ENCODE measurements around the gene KLK13. TPM values are rescaled to one million over a fixed set of nuclear protein-coding genes. Genes with fewer than 3 reads are reported as not detected.

The KLK13 gene
- total RNA-seq, 8 experiments from 2014 or later: 0.38 to 11.3 (median 1.5) TPM; not detected in 4

- ATAC-seq (replicated peaks in 6 of 8): no peak
- no peak overlapping the region for H3K4me3 ChIP-seq
- in situ Hi-C loops (cut with MboI; ENCODE audit: low pct_unique_long_range_greater_than_20kb in 2 of 9, low sequenced_read_pairs in 9 of 9, unreplicated experiment in 9 of 9): no loop called here
- H3K4me1 ChIP-seq (replicated peaks in 1 of 2): no peaks in the 10 kb centered on the region
- no peak overlapping the region for H3K27ac ChIP-seq
- WGBS, 10 experiments: 0 to 71% (median 52%) methylated on average over 1 to 7 of the region's 8 CpGs; no CpG with 5 or more reads in 3 of the 10 experiments
Measured at GRCh38 chr19:51006406-51006805, 58.5 kb downstream of the KLK13 start.

Other genes with a start within 250 kb of the KLK13 start
- 1 to 10 TPM in 1 of 8 experiments, under 1 TPM in 5, not detected in 2; 0.25 to 1.6 (median 0.44) TPM for gene KLK1, start 241.3 kb downstream of the KLK13 start, total RNA-seq
- under 1 TPM in 6 of 8 experiments, not detected in 2; 0.23 to 0.90 (median 0.36) TPM for gene KLK15, start 231.5 kb downstream of the KLK13 start, total RNA-seq
- 1 to 10 TPM in 3 of 8 experiments, under 1 TPM in 3, not detected in 2; 0.60 to 3.2 (median 1.2) TPM for gene KLK3, start 210.2 kb downstream of the KLK13 start, total RNA-seq
- 1 to 10 TPM in 3 of 8 experiments, under 1 TPM in 4, not detected in 1; 0.11 to 3.2 (median 0.81) TPM for gene KLK2, start 191.7 kb downstream of the KLK13 start, total RNA-seq
- gene KLK4, start 153.7 kb downstream of the KLK13 start, total RNA-seq: 1 to 10 TPM in 2 of 8 experiments, under 1 TPM in 4, not detected in 2; 0.38 to 1.5 (median 0.57) TPM
- under 1 TPM in 2 of 8 experiments, not detected in 6; 0.45 to 0.47 TPM for gene KLK5, start 112.1 kb downstream of the KLK13 start, total RNA-seq
- gene KLK6, start 95.5 kb downstream of the KLK13 start, total RNA-seq: under 1 TPM in 5 of 8 experiments, not detected in 3; 0.13 to 0.59 (median 0.21) TPM
- under 1 TPM in 1 of 8 experiments, not detected in 7; 0.13 TPM for gene KLK7, start 81.2 kb downstream of the KLK13 start, total RNA-seq
- gene KLK8, start 63.5 kb downstream of the KLK13 start, total RNA-seq: not detected
- gene KLK10, start 45.4 kb downstream of the KLK13 start, total RNA-seq: under 1 TPM; 0.14 to 0.81 (median 0.37) TPM
- 1 to 10 TPM in 1 of 8 experiments, under 1 TPM in 4, not detected in 3; 0.25 to 1.5 (median 0.46) TPM for gene KLK11, start 38.5 kb downstream of the KLK13 start, total RNA-seq
- under 1 TPM in 1 of 8 experiments, not detected in 7; 0.43 TPM for gene KLK12, start 30.1 kb downstream of the KLK13 start, total RNA-seq
- under 1 TPM in 5 of 8 experiments, not detected in 3; 0.16 to 0.85 (median 0.46) TPM for gene KLK14, start 17.8 kb upstream of the KLK13 start, total RNA-seq
- gene CTU1, start 43.3 kb upstream of the KLK13 start, total RNA-seq: 1 to 10 TPM; 1.7 to 4.0 (median 2.5) TPM
- gene SIGLEC9, start 59.8 kb upstream of the KLK13 start, total RNA-seq: under 1 TPM in 3 of 8 experiments, not detected in 5; 0.09 to 0.33 (median 0.21) TPM
- 1 to 10 TPM in 1 of 8 experiments, under 1 TPM in 2, not detected in 5; 0.20 to 1.2 (median 0.33) TPM for gene SIGLEC7, start 77.2 kb upstream of the KLK13 start, total RNA-seq
- 10 to 100 TPM in 1 of 8 experiments, 1 to 10 TPM in 2, under 1 TPM in 3, not detected in 2; 0.09 to 26.1 (median 2.7) TPM for gene CD33, start 160.0 kb upstream of the KLK13 start, total RNA-seq
- 1 to 10 TPM in 1 of 8 experiments, under 1 TPM in 1, not detected in 6; 0.20 to 1.1 TPM for gene SIGLECL1, start 186.0 kb upstream of the KLK13 start, total RNA-seq
- 10 to 100 TPM in 2 of 8 experiments, 1 to 10 TPM in 3, under 1 TPM in 3; 0.20 to 13.0 (median 5.7) TPM for gene IGLON5, start 246.6 kb upstream of the KLK13 start, total RNA-seq